SU-DHL-6 (cell line): ENCODE results near the gene P2RY12.

Experiments
- H2AFZ ChIP-seq: fragments of 200-600 bp; sonication (generic); 2 replicates; pipeline ENCODE4 v1.6.1; 2014; ENCODE audit warnings: low read depth, mild to moderate bottlenecking, moderate library complexity, mixed read lengths, antibody characterized with exemption, low read length; ENCODE audit not compliant: severe bottlenecking
- H3F3A ChIP-seq: fragments of 200-600 bp; shearing (Covaris generic); 2 replicates; pipeline ENCODE4 v1.6.0; 2016; ENCODE audit warnings: antibody characterized with exemption, mild to moderate bottlenecking; ENCODE audit not compliant: insufficient read depth
- H3K27ac ChIP-seq: fragments of 200-600 bp; sonication (generic); 2 replicates; pipeline ENCODE4 v1.5.1; 2016; ENCODE audit warnings: low read depth, mild to moderate bottlenecking, low read length, moderate library complexity, mixed read lengths
- H3K27me3 ChIP-seq: fragments of 200-600 bp; sonication (generic), shearing (Covaris generic); 2 replicates; pipeline ENCODE4 v1.6.0; 2014; ENCODE audit warnings: mild to moderate bottlenecking, low read length
- H3K36me3 ChIP-seq: fragments of 200-600 bp; sonication (generic); 2 replicates; pipeline ENCODE4 v1.6.1; 2014; ENCODE audit warnings: mild to moderate bottlenecking, low read length, mixed read lengths
- H3K4me2 ChIP-seq: fragments of 300-600, 200-600 bp; shearing (Covaris generic), sonication (generic); 2 replicates; pipeline ENCODE4 v1.6.0; 2014; ENCODE audit warnings: low read length, low read depth, mild to moderate bottlenecking; ENCODE audit not compliant: poor library complexity, severe bottlenecking
- H3K4me3 ChIP-seq: fragments of 200-600 bp; sonication (generic); 2 replicates; pipeline ENCODE4 v1.5.1; 2014; ENCODE audit warnings: antibody characterized with exemption, low read length, mild to moderate bottlenecking, mixed read lengths; ENCODE audit not compliant: insufficient read depth, poor library complexity, severe bottlenecking
- H3K79me2 ChIP-seq: fragments of 200-600 bp; sonication (generic); 2 replicates; pipeline ENCODE4 v1.6.1; 2014; ENCODE audit warnings: mild to moderate bottlenecking, low read length, moderate library complexity; ENCODE audit not compliant: insufficient read depth
- H3K9ac ChIP-seq: fragments of 200-600 bp; sonication (generic); 2 replicates; pipeline ENCODE4 v1.7.0; 2014; ENCODE audit warnings: mild to moderate bottlenecking, low read length
- H3K9me2 ChIP-seq: fragments of 200-600 bp; sonication (generic); replicated peaks from 2 replicates; pipeline ENCODE4 v1.6.1; 2014; ENCODE audit warnings: low read length; ENCODE audit not compliant: insufficient read depth
- H3K9me3 ChIP-seq: fragments of 200-600 bp; sonication (generic); 2 replicates; pipeline ENCODE4 v1.6.1; 2014; ENCODE audit warnings: low read length, mixed read lengths; ENCODE audit not compliant: insufficient read depth
- H4K20me1 ChIP-seq: fragments of 200-600 bp; sonication (generic); 2 replicates; pipeline ENCODE4 v1.6.1; 2014; ENCODE audit warnings: low read depth, mild to moderate bottlenecking, antibody characterized with exemption, low read length, moderate library complexity, mixed read lengths
- EZH2phosphoT487 ChIP-seq: fragments of 200-600 bp; sonication (generic), shearing (Covaris generic); conservative IDR thresholded peaks from 2 replicates; pipeline ENCODE4 v1.6.1; 2018; ENCODE audit warnings: mild to moderate bottlenecking, antibody characterized with exemption, low read length, moderate library complexity, mixed read lengths
- TF ChIP-seq, protein P1 (sequence below): fragments of 200-600 bp; sonication (generic); IDR thresholded peaks from one replicate; pipeline ENCODE4 v1.5.1; 2017; ENCODE audit warnings: antibody characterized with exemption, mild to moderate bottlenecking, low read length, moderate library complexity; ENCODE audit not compliant: insufficient read depth, poor library complexity, severe bottlenecking

The P2RY12 gene

DNA sequence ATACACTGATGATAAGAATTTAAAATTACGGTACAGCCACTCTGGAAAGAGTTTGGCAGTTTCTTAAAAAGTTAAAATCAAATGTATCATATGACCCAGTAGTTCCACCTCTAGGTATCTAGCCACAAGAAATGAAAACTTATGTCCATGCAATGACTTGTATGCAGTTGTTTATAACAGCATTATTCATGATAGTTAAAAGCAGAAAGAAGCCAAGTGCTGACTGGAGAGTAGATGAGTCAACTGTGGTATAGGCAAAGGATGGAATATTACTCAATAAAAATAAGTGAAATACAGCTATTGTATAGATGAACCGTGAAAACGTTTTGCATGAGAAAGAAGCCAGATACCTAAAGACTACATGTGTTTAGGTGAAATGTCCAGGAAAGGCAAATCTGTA is 82.8 kb downstream of the P2RY12 start:
- Histone ChIP-seq H3K4me2 (no peak overlapping the region), H3K79me2 (no peaks in the 10 kb centered on the region), H3K36me3 (no peaks in the 10 kb centered on the region), H3F3A (no peaks in the 10 kb centered on the region), H3K9me2 (no peaks in the 10 kb centered on the region), H3K27ac (no peak overlapping the region), H3K9ac (no peak overlapping the region), H2AFZ (no peak overlapping the region), H4K20me1 (no peaks in the 10 kb centered on the region), H3K4me3 (no peak overlapping the region), H3K27me3 (no peaks in the 10 kb centered on the region), H3K9me3 (no peaks in the 10 kb centered on the region)
- no peak for TF ChIP-seq EZH2phosphoT487
- TF ChIP-seq, protein P1, sequence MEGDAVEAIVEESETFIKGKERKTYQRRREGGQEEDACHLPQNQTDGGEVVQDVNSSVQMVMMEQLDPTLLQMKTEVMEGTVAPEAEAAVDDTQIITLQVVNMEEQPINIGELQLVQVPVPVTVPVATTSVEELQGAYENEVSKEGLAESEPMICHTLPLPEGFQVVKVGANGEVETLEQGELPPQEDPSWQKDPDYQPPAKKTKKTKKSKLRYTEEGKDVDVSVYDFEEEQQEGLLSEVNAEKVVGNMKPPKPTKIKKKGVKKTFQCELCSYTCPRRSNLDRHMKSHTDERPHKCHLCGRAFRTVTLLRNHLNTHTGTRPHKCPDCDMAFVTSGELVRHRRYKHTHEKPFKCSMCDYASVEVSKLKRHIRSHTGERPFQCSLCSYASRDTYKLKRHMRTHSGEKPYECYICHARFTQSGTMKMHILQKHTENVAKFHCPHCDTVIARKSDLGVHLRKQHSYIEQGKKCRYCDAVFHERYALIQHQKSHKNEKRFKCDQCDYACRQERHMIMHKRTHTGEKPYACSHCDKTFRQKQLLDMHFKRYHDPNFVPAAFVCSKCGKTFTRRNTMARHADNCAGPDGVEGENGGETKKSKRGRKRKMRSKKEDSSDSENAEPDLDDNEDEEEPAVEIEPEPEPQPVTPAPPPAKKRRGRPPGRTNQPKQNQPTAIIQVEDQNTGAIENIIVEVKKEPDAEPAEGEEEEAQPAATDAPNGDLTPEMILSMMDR, result no peak

DNA sequence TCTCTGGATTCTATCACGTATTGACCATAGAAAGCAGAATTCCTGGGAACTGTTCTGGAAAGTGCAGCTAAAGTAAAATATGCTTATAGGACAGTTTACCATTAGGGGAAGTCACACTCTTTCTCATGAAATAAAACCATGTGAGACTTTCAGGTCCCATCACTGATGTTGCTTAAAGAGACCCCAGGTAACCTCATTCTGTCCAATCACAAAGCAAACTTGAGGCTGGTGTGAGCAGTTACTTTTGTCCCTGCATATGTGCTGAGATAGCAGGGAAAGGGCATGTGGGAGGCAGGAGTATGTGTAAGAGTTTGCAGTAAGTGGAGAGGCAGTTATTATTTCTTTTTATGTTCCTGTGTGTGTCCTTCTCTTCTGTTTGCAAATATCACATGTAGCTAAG is 84.0 kb downstream of the P2RY12 start:
- TF ChIP-seq, protein P1, result no peak
- no peak for TF ChIP-seq EZH2phosphoT487
- no peak overlapping the region for H2AFZ ChIP-seq
- H3K36me3 ChIP-seq, result no peaks in the 10 kb centered on the region

DNA sequence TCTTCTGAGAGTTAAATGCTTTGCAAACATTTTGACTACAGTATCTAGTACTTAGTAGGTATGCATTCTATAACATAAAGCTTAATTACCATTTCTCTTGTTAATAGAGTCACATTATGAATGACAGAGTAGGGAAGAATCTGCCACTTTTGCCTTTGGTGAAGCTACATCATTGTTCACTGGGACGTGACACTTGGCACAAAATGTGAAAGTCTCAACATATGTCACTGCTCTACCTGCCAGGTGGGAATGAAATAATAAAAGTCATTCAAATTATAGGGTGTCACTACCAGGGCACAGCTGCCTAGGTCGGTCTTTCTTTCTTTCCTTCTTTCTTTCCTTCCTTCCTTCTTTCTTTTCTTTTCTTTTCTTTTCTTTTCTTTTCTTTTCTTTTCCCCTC is 85.5 kb downstream of the P2RY12 start:
- Histone ChIP-seq H4K20me1 (no peaks in the 10 kb centered on the region), H3K4me3 (no peak overlapping the region), H3K27ac (no peak overlapping the region), H2AFZ (no peak overlapping the region), H3K36me3 (no peaks in the 10 kb centered on the region), H3F3A (no peaks in the 10 kb centered on the region), H3K9ac (no peak overlapping the region), H3K9me3 (no peaks in the 10 kb centered on the region), H3K4me2 (no peak overlapping the region), H3K79me2 (no peaks in the 10 kb centered on the region), H3K9me2 (no peaks in the 10 kb centered on the region), H3K27me3 (no peaks in the 10 kb centered on the region)
- TF ChIP-seq, protein P1, result no peak
- TF ChIP-seq EZH2phosphoT487, result no peak

More for the DNA sequence above, 84.0 kb downstream of the P2RY12 start:
- Histone ChIP-seq H3K27me3 (no peaks in the 10 kb centered on the region), H3K9ac (no peak overlapping the region), H4K20me1 (no peaks in the 10 kb centered on the region), H3K9me3 (no peaks in the 10 kb centered on the region), H3K9me2 (no peaks in the 10 kb centered on the region), H3K79me2 (no peaks in the 10 kb centered on the region), H3K4me2 (no peak overlapping the region), H3K4me3 (no peak overlapping the region), H3F3A (no peaks in the 10 kb centered on the region), H3K27ac (no peak overlapping the region)
